NCI-H510A treated with DMSO at 0.1 percent for 48 hours (cell line): ENCODE measurements around the gene RNPEPL1.
A peak's percentile ranks its signal among the peaks of the same experiment; 100 is the strongest.
"Not testable (repeated sequence)": the region's sequence is repeated elsewhere in the genome, so short reads cannot be mapped to it uniquely, and the experiment has no call there.

Experiments used
- DNase-seq: peaks from one replicate; lab custom pipeline; 2025; lab: John Stamatoyannopoulos, UW

RNPEPL1 gene

GRCh38 chr2:240538031-240538780, 30.1 kb upstream of the RNPEPL1 start:
- DNase-seq, result no peak

- DNase-seq, result not testable (repeated sequence)
Measured at GRCh38 chr2:240539101-240539500, 29.2 kb upstream of the RNPEPL1 start.

GRCh38 chr2:240539906-240540305, 28.4 kb upstream of the RNPEPL1 start:
- no peak for DNase-seq

GRCh38 chr2:240551288-240551687, 17.0 kb upstream of the RNPEPL1 start:
- DNase-seq, result no peak

- no peak for DNase-seq
Measured at GRCh38 chr2:240551811-240552210, 16.5 kb upstream of the RNPEPL1 start.

GRCh38 chr2:240553956-240554480, 14.3 kb upstream of the RNPEPL1 start:
- no peak for DNase-seq

GRCh38 chr2:240554767-240555493, 13.4 kb upstream of the RNPEPL1 start:
- no peak for DNase-seq

GRCh38 chr2:240555541-240556250, 12.6 kb upstream of the RNPEPL1 start:
- no peak for DNase-seq

GRCh38 chr2:240556553-240557100, 11.7 kb upstream of the RNPEPL1 start:
- no peak for DNase-seq

- DNase-seq, result no peak
Measured at GRCh38 chr2:240557101-240557751, 11.1 kb upstream of the RNPEPL1 start.

- DNase-seq, result no peak
Measured at GRCh38 chr2:240557808-240558207, 10.5 kb upstream of the RNPEPL1 start, which contains the start of gene ANKMY1. ANKMY1 (minus strand) TSS chr2:240557988; CDS start chr2:240557335, 653 bp downstream.

GRCh38 chr2:240558236-240558761, 10.0 kb upstream of the RNPEPL1 start:
- no peak for DNase-seq

- DNase-seq, result no peak
Measured at GRCh38 chr2:240559286-240559685, 9.0 kb upstream of the RNPEPL1 start.

- peak; percentile 78 for DNase-seq
Measured at GRCh38 chr2:240560084-240560479, 8.2 kb upstream of the RNPEPL1 start, which contains the start of gene DUSP28. DUSP28 (plus strand) TSS chr2:240560357; CDS start chr2:240560685, 328 bp downstream.

GRCh38 chr2:240560480-240561324, 7.6 kb upstream of the RNPEPL1 start:
- DNase-seq, result peak; percentile 95

- DNase-seq, result no peak
Measured at GRCh38 chr2:240561325-240561971, 6.8 kb upstream of the RNPEPL1 start.

- not testable (repeated sequence) for DNase-seq
Measured at GRCh38 chr2:240563231-240563630, 5.1 kb upstream of the RNPEPL1 start.

- DNase-seq, result no peak
Measured at GRCh38 chr2:240563951-240564560, 4.2 kb upstream of the RNPEPL1 start.
